IMR-90 (cell line): Measurements from ENCODE around the gene FAM181B. TPM values are rescaled to one million over a fixed set of nuclear protein-coding genes. Genes with fewer than 3 reads are reported as not detected.

Experiments used
- ATAC-seq: fragments of 200-7000 bp; cut with Tn5 transposase; 2 replicates; pipeline ENCODE4 v1.9.1; 2020; ENCODE audit warnings: low read depth, mild to moderate bottlenecking, moderate library complexity
- BruUV-seq: library from RNA; stranded (reverse); fragments of 400-500 nt; replicated peaks from 2 replicates; lab custom pipeline; 2021; lab: Mats Ljungman, UMichigan
- CTCF ChIA-PET: fragments of 300-600 bp; formaldehyde crosslinking; extraction: SDS; loops from one replicate; lab custom pipeline; 2021; ENCODE audit warnings: antibody characterized with exemption; lab: Yijun Ruan, JAX
- POLR2A ChIA-PET: fragments of 300-600 bp; sonication (Branson Sonifier 250); formaldehyde crosslinking; loops from one replicate; lab custom pipeline; 2022; ENCODE audit warnings: antibody characterized with exemption; ENCODE audit not compliant: unreplicated experiment; lab: Charles Lee
- DNase-seq: peaks from one replicate; pipeline ENCODE4 v3.0.0; 2013
- H2AFZ ChIP-seq: replicated peaks from 2 replicates; pipeline ENCODE3; 2013; ENCODE audit warnings: low read length, mild to moderate bottlenecking; ENCODE audit not compliant: poor library complexity
- H2AK5ac ChIP-seq: 2 replicates; pipeline ENCODE4 v1.6.1; 2013; ENCODE audit warnings: low read depth, low read length, inconsistent platforms
- H2AK9ac ChIP-seq: replicated peaks from 2 replicates; pipeline ENCODE3; 2013; ENCODE audit warnings: mild to moderate bottlenecking, low read depth, low read length, moderate library complexity; ENCODE audit not compliant: poor library complexity
- H2BK120ac ChIP-seq: 2 replicates; pipeline ENCODE4 v1.6.1; 2013; ENCODE audit warnings: low read depth, low read length, inconsistent platforms
- H2BK15ac ChIP-seq: 3 replicates; pipeline ENCODE4 v1.6.1; 2013; ENCODE audit warnings: low read depth, low read length, inconsistent platforms
- H2BK20ac ChIP-seq: 2 replicates; pipeline ENCODE4 v1.6.1; 2013; ENCODE audit warnings: low read depth, mild to moderate bottlenecking, inconsistent platforms, low read length, moderate library complexity
- H2BK5ac ChIP-seq: 2 replicates; pipeline ENCODE4 v1.6.1; 2013; ENCODE audit warnings: mild to moderate bottlenecking, low read depth, low read length, inconsistent platforms; ENCODE audit not compliant: poor library complexity, severe bottlenecking
- H3K14ac ChIP-seq: replicated peaks from 2 replicates; pipeline ENCODE4 v1.6.1; 2013; ENCODE audit warnings: low read depth, low read length, inconsistent platforms
- H3K18ac ChIP-seq: 2 replicates; pipeline ENCODE4 v1.6.1; 2013; ENCODE audit warnings: low read depth, low read length, control low read depth
- H3K23ac ChIP-seq: 2 replicates; pipeline ENCODE4 v1.6.1; 2013; ENCODE audit warnings: low read depth, low read length, inconsistent platforms
- H3K27ac ChIP-seq: 2 replicates; pipeline ENCODE4 v1.5.1; 2013; ENCODE audit warnings: mild to moderate bottlenecking, control low read depth, low read length; ENCODE audit not compliant: insufficient read depth
- H3K27me3 ChIP-seq: 2 replicates; pipeline ENCODE4 v1.6.1; 2013; ENCODE audit warnings: low read length; ENCODE audit not compliant: control insufficient read depth, insufficient read depth
- H3K36me3 ChIP-seq: 2 replicates; pipeline ENCODE4 v1.6.1; 2013; ENCODE audit warnings: low read length, mixed read lengths; ENCODE audit not compliant: control insufficient read depth, insufficient read depth
- H3K4ac ChIP-seq: 2 replicates; pipeline ENCODE4 v1.6.1; 2013; ENCODE audit warnings: low read depth, low read length, inconsistent platforms
- H3K4me1 ChIP-seq: 2 replicates; pipeline ENCODE4 v1.6.1; 2013; ENCODE audit warnings: low read length, mixed read lengths; ENCODE audit not compliant: control insufficient read depth, insufficient read depth
- H3K4me2 ChIP-seq: 2 replicates; pipeline ENCODE4 v1.6.1; 2013; ENCODE audit warnings: low read depth, mild to moderate bottlenecking, control low read depth, low read length, moderate library complexity
- H3K4me3 ChIP-seq: 2 replicates; pipeline ENCODE4 v1.5.1; 2013; ENCODE audit warnings: low read depth, mild to moderate bottlenecking, control low read depth, low read length, moderate library complexity; ENCODE audit not compliant: insufficient read depth
- H3K56ac ChIP-seq: 2 replicates; pipeline ENCODE4 v1.6.1; 2013; ENCODE audit warnings: low read length, inconsistent platforms; ENCODE audit not compliant: insufficient read depth; ENCODE audit errors: extremely low read depth
- H3K79me1 ChIP-seq, 2 experiments: 2 replicates each; pipeline ENCODE4 v1.6.1; 2013; ENCODE audit warnings: low read length in 2 of 2, inconsistent platforms in 1 of 2, low read depth in 1 of 2
- H3K9ac ChIP-seq: 2 replicates; pipeline ENCODE4 v1.6.1; 2013; ENCODE audit warnings: low read depth, low read length, control low read depth
- H3K9me1 ChIP-seq: 2 replicates; pipeline ENCODE4 v1.6.1; 2013; ENCODE audit warnings: low read length, inconsistent platforms; ENCODE audit not compliant: insufficient read depth
- H3K9me3 ChIP-seq: 2 replicates; pipeline ENCODE4 v1.6.1; 2013; ENCODE audit warnings: low read length; ENCODE audit not compliant: control insufficient read depth, insufficient read depth
- H4K20me1 ChIP-seq: 2 replicates; pipeline ENCODE4 v1.6.1; 2013; ENCODE audit warnings: low read length, inconsistent platforms; ENCODE audit not compliant: insufficient read depth
- H4K5ac ChIP-seq: 2 replicates; pipeline ENCODE4 v1.6.1; 2013; ENCODE audit warnings: mild to moderate bottlenecking, low read depth, low read length, control low read depth
- H4K8ac ChIP-seq, 2 experiments: 2 replicates each; pipeline ENCODE4 v1.6.1; 2013; ENCODE audit warnings: low read depth in 2 of 2, low read length in 2 of 2, control low read depth in 1 of 2, inconsistent platforms in 1 of 2
- H4K91ac ChIP-seq: 2 replicates; pipeline ENCODE4 v1.6.1; 2013; ENCODE audit warnings: low read depth, low read length, inconsistent platforms; ENCODE audit not compliant: insufficient read depth
- BHLHE40 ChIP-seq: fragments of 150-350 bp; IDR thresholded peaks from 2 replicates; pipeline ENCODE4 v1.6.1; 2016; ENCODE audit warnings: mild to moderate bottlenecking, low read depth, low read length
- CEBPB ChIP-seq: IDR thresholded peaks from 2 replicates; pipeline ENCODE4 v1.6.1; 2012; ENCODE audit warnings: low read depth, low read length, improper control_type of control experiment
- CHD1 ChIP-seq: IDR thresholded peaks from 2 replicates; pipeline ENCODE4 v1.6.1; 2012; ENCODE audit warnings: low read depth, low read length, improper control_type of control experiment
- FOS ChIP-seq: fragments of 150-350 bp; IDR thresholded peaks from 2 replicates; pipeline ENCODE4 v1.6.1; 2016; ENCODE audit warnings: low read depth, low read length
- MAFK ChIP-seq: IDR thresholded peaks from 2 replicates; pipeline ENCODE4 v1.6.1; 2012; ENCODE audit warnings: low read depth, low read length, improper control_type of control experiment
- MAZ ChIP-seq: IDR thresholded peaks from 2 replicates; pipeline ENCODE4 v1.6.1; 2012; ENCODE audit warnings: low read depth, mild to moderate bottlenecking, low read length, improper control_type of control experiment, moderate library complexity, borderline replicate concordance
- MXI1 ChIP-seq: IDR thresholded peaks from 2 replicates; pipeline ENCODE4 v1.6.1; 2012; ENCODE audit warnings: low read depth, mild to moderate bottlenecking, low read length, moderate library complexity, borderline replicate concordance
- NFE2L2 ChIP-seq: fragments of 150-350 bp; IDR thresholded peaks from 2 replicates; pipeline ENCODE4 v1.6.1; 2016; ENCODE audit warnings: low read depth, mild to moderate bottlenecking, low read length
- POLR2A ChIP-seq: IDR thresholded peaks from 2 replicates; pipeline ENCODE4 v1.6.1; 2012; ENCODE audit warnings: mild to moderate bottlenecking, low read depth, low read length
- RAD21 ChIP-seq: IDR thresholded peaks from 2 replicates; pipeline ENCODE4 v1.6.1; 2012; ENCODE audit warnings: low read length, improper control_type of control experiment
- RCOR1 ChIP-seq: IDR thresholded peaks from 2 replicates; pipeline ENCODE4 v1.6.1; 2012; ENCODE audit warnings: mild to moderate bottlenecking, low read length, improper control_type of control experiment; ENCODE audit not compliant: insufficient replicate concordance
- RFX5 ChIP-seq: IDR thresholded peaks from 2 replicates; pipeline ENCODE4 v1.8.0; 2012; ENCODE audit warnings: low read depth, mild to moderate bottlenecking, low read length, moderate library complexity
- SMC3 ChIP-seq: fragments of 150-350 bp; IDR thresholded peaks from 2 replicates; pipeline ENCODE4 v1.6.1; 2016; ENCODE audit warnings: low read depth, mild to moderate bottlenecking, antibody characterized with exemption, low read length, moderate library complexity
- WGBS, 2 experiments: methylation state at CpG; one replicate each; pipeline versions ENCODE4 v1.1.5 to v1.1.7; 2013; ENCODE audit warnings: missing lambda C conversion rate in 2 of 2; ENCODE audit not compliant: insufficient read length in 1 of 2; ENCODE audit errors: extremely low coverage in 2 of 2; 5-methylcytosine and 5-hydroxymethylcytosine counted together
- dilution Hi-C: fragments of 300-500 bp; cut with HindIII; formaldehyde crosslinking; loops from one replicate; pipeline ENCODE4 v1.14.3; 2018; ENCODE audit warnings: low sequenced_read_pairs; ENCODE audit not compliant: unreplicated experiment
- in situ Hi-C: fragments of 300-500 bp; cut with MboI; formaldehyde crosslinking; loops from 3 replicates; pipeline ENCODE4 v1.14.3; 2019; ENCODE audit warnings: low sequenced_read_pairs, inconsistent platforms, mixed read lengths
- intact Hi-C: fragments of 100-400 bp; cut with micrococcal nuclease; formaldehyde crosslinking; loops from 2 replicates; pipeline ENCODE4 v1.10.0; 2022
- polyA plus RNA-seq, 3 experiments: library from polyadenylated mRNA; depleted of rRNA; stranded (reverse); fragments of >200 nt; gene quantifications; 2 replicates each; pipeline ENCODE4 v1.2.3, GENCODE V29; 2012; ENCODE audit warnings: low replicate concordance in 1 of 3
- total RNA-seq: library from RNA; depleted of rRNA; stranded (reverse); fragments of >200 nt; gene quantifications from 2 replicates; pipeline ENCODE4 v1.2.3, GENCODE V29; 2012
- TF ChIP-seq, protein P1 (sequence below): conservative IDR thresholded peaks from 2 replicates; pipeline ENCODE4 v1.5.1; 2012; ENCODE audit warnings: mild to moderate bottlenecking, low read depth, low read length, improper control_type of control experiment
- TF ChIP-seq, protein P2 (sequence below): fragments of 150-350 bp; IDR thresholded peaks from 2 replicates; pipeline ENCODE4 v1.6.1; 2017; ENCODE audit warnings: mild to moderate bottlenecking, antibody characterized with exemption, low read length, low read depth
- TF ChIP-seq, protein P3 (sequence below): fragments of 150-350 bp; IDR thresholded peaks from 2 replicates; pipeline ENCODE4 v1.6.1; 2016; ENCODE audit warnings: low read depth, mild to moderate bottlenecking, low read length, moderate library complexity, borderline replicate concordance

FAM181B gene
- total and polyA plus RNA-seq, 2 of the 4 experiments (the other 2 are of a cell fraction), result not detected

DNA sequence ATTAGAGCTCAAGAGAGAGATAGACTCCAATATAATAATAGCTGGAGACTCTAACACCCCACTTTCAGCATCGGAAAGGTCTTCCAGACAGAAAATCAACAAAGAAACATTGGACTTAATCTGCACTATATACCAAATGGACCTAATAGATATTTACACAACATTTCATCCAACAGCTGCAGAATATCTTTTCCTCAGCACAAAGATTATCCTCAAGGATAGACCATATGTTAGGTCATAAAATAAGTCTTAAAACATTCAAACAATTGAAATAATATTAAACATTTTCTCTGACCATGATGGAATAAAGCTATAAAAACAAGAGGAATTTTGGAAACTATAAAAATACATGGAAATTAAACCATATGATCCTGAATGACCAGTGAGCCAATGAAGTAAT lies 45.1 kb upstream of the FAM181B start:
- ATAC-seq, result no peak
- no peak overlapping the region for H2BK20ac ChIP-seq
- no peaks in the 10 kb centered on the region for H3K9me3 ChIP-seq
- H2AFZ ChIP-seq, result no peak overlapping the region
- no peaks in the 10 kb centered on the region for H3K9me1 ChIP-seq
- H2BK120ac ChIP-seq, result no peak overlapping the region
- no peaks in the 10 kb centered on the region for H3K27me3 ChIP-seq
- in situ Hi-C loops (no loop called here), intact Hi-C loops (loop anchor here (5.0 kb wide), 1 partner anchor 1044 kb away; no protein-coding TSS in a partner anchor), dilution Hi-C loops (no loop called here)
- no peaks in the 10 kb centered on the region for H3K79me1 ChIP-seq
- no peak overlapping the region for H2BK5ac ChIP-seq
- no peak overlapping the region for H4K91ac ChIP-seq
- H2AK9ac ChIP-seq, result no peak overlapping the region
- H3K14ac ChIP-seq, result no peak overlapping the region
- H3K4ac ChIP-seq, result no peak overlapping the region
- H3K4me3 ChIP-seq, result no peak overlapping the region
- BruUV-seq, result no TSS peak
- no peaks in the 10 kb centered on the region for H3K36me3 ChIP-seq
- CTCF ChIA-PET, result no interaction called here
- no peak overlapping the region for H3K23ac ChIP-seq
- no peak overlapping the region for H3K9ac ChIP-seq
- no CpG with 5 or more reads among the region's 1 CpG for WGBS, 2 experiments
- DNase-seq, result no peak
- H3K56ac ChIP-seq, result no peak overlapping the region
- POLR2A ChIA-PET, result no interaction called here
- no peak overlapping the region for H4K5ac ChIP-seq
- TF ChIP-seq, protein P1, sequence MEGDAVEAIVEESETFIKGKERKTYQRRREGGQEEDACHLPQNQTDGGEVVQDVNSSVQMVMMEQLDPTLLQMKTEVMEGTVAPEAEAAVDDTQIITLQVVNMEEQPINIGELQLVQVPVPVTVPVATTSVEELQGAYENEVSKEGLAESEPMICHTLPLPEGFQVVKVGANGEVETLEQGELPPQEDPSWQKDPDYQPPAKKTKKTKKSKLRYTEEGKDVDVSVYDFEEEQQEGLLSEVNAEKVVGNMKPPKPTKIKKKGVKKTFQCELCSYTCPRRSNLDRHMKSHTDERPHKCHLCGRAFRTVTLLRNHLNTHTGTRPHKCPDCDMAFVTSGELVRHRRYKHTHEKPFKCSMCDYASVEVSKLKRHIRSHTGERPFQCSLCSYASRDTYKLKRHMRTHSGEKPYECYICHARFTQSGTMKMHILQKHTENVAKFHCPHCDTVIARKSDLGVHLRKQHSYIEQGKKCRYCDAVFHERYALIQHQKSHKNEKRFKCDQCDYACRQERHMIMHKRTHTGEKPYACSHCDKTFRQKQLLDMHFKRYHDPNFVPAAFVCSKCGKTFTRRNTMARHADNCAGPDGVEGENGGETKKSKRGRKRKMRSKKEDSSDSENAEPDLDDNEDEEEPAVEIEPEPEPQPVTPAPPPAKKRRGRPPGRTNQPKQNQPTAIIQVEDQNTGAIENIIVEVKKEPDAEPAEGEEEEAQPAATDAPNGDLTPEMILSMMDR, result no peak
- TF ChIP-seq BHLHE40, result no peak
- no peak for TF ChIP-seq CEBPB
- TF ChIP-seq, protein P2, sequence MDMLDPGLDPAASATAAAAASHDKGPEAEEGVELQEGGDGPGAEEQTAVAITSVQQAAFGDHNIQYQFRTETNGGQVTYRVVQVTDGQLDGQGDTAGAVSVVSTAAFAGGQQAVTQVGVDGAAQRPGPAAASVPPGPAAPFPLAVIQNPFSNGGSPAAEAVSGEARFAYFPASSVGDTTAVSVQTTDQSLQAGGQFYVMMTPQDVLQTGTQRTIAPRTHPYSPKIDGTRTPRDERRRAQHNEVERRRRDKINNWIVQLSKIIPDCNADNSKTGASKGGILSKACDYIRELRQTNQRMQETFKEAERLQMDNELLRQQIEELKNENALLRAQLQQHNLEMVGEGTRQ, result no peak
- no peak for TF ChIP-seq POLR2A
- no peak for TF ChIP-seq RAD21
- no peak for TF ChIP-seq RCOR1
- TF ChIP-seq NFE2L2, result no peak
- TF ChIP-seq MAFK, result no peak
- TF ChIP-seq SMC3, result no peak
- no peak for TF ChIP-seq RFX5
- TF ChIP-seq, protein P3, sequence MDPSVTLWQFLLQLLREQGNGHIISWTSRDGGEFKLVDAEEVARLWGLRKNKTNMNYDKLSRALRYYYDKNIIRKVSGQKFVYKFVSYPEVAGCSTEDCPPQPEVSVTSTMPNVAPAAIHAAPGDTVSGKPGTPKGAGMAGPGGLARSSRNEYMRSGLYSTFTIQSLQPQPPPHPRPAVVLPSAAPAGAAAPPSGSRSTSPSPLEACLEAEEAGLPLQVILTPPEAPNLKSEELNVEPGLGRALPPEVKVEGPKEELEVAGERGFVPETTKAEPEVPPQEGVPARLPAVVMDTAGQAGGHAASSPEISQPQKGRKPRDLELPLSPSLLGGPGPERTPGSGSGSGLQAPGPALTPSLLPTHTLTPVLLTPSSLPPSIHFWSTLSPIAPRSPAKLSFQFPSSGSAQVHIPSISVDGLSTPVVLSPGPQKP, result no peak
- no peak for TF ChIP-seq CHD1
- TF ChIP-seq MAZ, result no peak
- TF ChIP-seq FOS, result no peak
- TF ChIP-seq MXI1, result no peak
- H2BK15ac ChIP-seq, result no peak overlapping the region
- no peaks in the 10 kb centered on the region for H3K4me1 ChIP-seq
- no peak overlapping the region for H4K8ac ChIP-seq
- no peak overlapping the region for H3K4me2 ChIP-seq
- H3K18ac ChIP-seq, result no peak overlapping the region
- H3K27ac ChIP-seq, result no peak overlapping the region
- H2AK5ac ChIP-seq, result no peak overlapping the region
- no peaks in the 10 kb centered on the region for H4K20me1 ChIP-seq
